ENCODE results near the gene SSRP1. TPM values are rescaled to one million over a fixed set of nuclear protein-coding genes. Genes with fewer than 3 reads are reported as not detected.

SSRP1 gene
- total RNA-seq, 4 donors from 2014 or later = 51.0 to 67.5 (median 56.5) TPM

GRCh38 chr11:57321388-57322255 lies 14.1 kb downstream of the SSRP1 start:
- peaks cover 0 to 86% (median 44%) of the 10 kb centered on the region in 4 donors for H3K4me1 ChIP-seq
- peak overlapping the region; percentile 26 to 91 (median 50) for H3K4me3 ChIP-seq
- H3K27me3 ChIP-seq = no peaks in the 10 kb centered on the region
- no peak for DNase-seq (ENCODE audit: low spot score in 2 of 2)
- 31 to 33% methylated on average over 6 of the region's 6 CpGs for WGBS, 2 donors
- peaks cover 0 to 50% (median 3%) of the 10 kb centered on the region in 3 donors for H3K36me3 ChIP-seq
- H3K27ac ChIP-seq = peak overlapping the region; percentile 93 to 98 (median 96)
- TF ChIP-seq EP300 (IDR thresholded peaks at IDR 0.05) (no peak), POLR2A (IDR thresholded peaks at IDR 0.05) (peak in 1 of 2 donors; percentile 14)
- H3K9me3 ChIP-seq = no peaks in the 10 kb centered on the region

- Histone ChIP-seq H3K36me3 (peaks cover 0 to 49% (median 0%) of the 10 kb centered on the region in 3 donors), H3K4me3 (peak overlapping the region in 1 of 4 donors; percentile 91), H3K4me1 (peaks cover 0 to 86% (median 41%) of the 10 kb centered on the region in 4 donors), H3K9me3 (no peaks in the 10 kb centered on the region), H3K27me3 (no peaks in the 10 kb centered on the region), H3K27ac (peak overlapping the region in 3 of 4 donors; percentile 96 to 98 (median 97))
- no peak for DNase-seq (ENCODE audit: low spot score in 2 of 2)
- TF ChIP-seq POLR2A (IDR thresholded peaks at IDR 0.05) (no peak), EP300 (IDR thresholded peaks at IDR 0.05) (no peak)
- TF ChIP-seq, protein P1, sequence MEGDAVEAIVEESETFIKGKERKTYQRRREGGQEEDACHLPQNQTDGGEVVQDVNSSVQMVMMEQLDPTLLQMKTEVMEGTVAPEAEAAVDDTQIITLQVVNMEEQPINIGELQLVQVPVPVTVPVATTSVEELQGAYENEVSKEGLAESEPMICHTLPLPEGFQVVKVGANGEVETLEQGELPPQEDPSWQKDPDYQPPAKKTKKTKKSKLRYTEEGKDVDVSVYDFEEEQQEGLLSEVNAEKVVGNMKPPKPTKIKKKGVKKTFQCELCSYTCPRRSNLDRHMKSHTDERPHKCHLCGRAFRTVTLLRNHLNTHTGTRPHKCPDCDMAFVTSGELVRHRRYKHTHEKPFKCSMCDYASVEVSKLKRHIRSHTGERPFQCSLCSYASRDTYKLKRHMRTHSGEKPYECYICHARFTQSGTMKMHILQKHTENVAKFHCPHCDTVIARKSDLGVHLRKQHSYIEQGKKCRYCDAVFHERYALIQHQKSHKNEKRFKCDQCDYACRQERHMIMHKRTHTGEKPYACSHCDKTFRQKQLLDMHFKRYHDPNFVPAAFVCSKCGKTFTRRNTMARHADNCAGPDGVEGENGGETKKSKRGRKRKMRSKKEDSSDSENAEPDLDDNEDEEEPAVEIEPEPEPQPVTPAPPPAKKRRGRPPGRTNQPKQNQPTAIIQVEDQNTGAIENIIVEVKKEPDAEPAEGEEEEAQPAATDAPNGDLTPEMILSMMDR (IDR thresholded peaks at IDR 0.05) = no peak
- 54 to 62% methylated on average over 2 of the region's 2 CpGs for WGBS, 2 donors
Observed at GRCh38 chr11:57320719-57321387, 14.8 kb downstream of the SSRP1 start.

DNA sequence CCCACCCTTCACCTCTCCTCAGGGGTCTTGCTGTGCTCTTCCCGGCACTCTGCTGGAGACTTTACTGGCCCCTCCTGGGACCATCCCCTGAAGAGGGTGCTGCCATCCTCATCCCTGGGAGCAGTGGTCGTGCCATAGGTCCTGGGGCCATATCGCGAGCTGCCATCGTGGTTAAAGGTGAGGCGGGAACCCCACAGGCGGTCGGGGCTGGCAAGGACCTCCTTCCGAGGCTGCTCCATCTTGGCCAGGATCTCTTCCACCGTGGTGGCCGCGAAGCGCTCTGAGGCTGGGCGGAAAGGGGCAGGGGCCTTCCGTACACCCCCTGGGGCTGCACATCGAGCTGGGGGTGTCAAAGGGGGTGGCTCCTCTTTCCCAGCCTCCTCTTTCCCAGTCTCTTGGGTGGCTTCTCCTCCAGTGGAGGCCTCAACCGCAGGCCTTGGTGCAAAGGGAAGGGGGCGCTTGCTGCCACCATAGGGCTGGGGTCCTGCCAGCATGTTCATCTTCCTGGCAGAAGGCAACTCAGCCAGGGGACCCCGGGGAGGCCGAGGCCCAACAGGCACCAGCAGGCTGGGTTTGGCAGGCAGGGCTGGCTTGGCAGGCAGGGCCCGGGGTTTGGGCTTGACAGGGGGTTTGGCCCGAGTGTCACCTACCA lies 15.5 kb downstream of the SSRP1 start:
- Histone ChIP-seq H3K9me3 (no peaks in the 10 kb centered on the region), H3K27ac (peak overlapping the region in 2 of 4 donors; percentile 96 to 98), H3K4me1 (peaks cover 0 to 86% (median 39%) of the 10 kb centered on the region in 4 donors), H3K27me3 (no peaks in the 10 kb centered on the region), H3K36me3 (peaks cover 0 to 55% (median 0%) of the 10 kb centered on the region in 3 donors), H3K4me3 (no peak overlapping the region)
- TF ChIP-seq, protein P1 (IDR thresholded peaks at IDR 0.05) = no peak
- TF ChIP-seq EP300 (IDR thresholded peaks at IDR 0.05) (no peak), POLR2A (IDR thresholded peaks at IDR 0.05) (no peak)
- 73 to 83% methylated on average over 22 of the region's 22 CpGs for WGBS, 2 donors
- DNase-seq (ENCODE audit: low spot score in 2 of 2) = no peak

GRCh38 chr11:57318178-57318577 lies 17.5 kb downstream of the SSRP1 start:
- DNase-seq (ENCODE audit: low spot score in 2 of 2) = no peak
- Histone ChIP-seq H3K36me3 (peaks cover 0 to 75% (median 0%) of the 10 kb centered on the region in 3 donors), H3K4me1 (peaks cover 0 to 98% (median 37%) of the 10 kb centered on the region in 4 donors), H3K27ac (peak overlapping the region in 3 of 4 donors; percentile 17 to 53 (median 27)), H3K4me3 (peak overlapping the region in 1 of 4 donors; percentile 2), H3K9me3 (no peaks in the 10 kb centered on the region), H3K27me3 (no peaks in the 10 kb centered on the region)
- TF ChIP-seq POLR2A (IDR thresholded peaks at IDR 0.05) (no peak), EP300 (IDR thresholded peaks at IDR 0.05) (no peak)
- TF ChIP-seq, protein P1 (IDR thresholded peaks at IDR 0.05) = no peak
- WGBS, 2 donors = 31 to 52% methylated on average over 2 of the region's 2 CpGs

DNA sequence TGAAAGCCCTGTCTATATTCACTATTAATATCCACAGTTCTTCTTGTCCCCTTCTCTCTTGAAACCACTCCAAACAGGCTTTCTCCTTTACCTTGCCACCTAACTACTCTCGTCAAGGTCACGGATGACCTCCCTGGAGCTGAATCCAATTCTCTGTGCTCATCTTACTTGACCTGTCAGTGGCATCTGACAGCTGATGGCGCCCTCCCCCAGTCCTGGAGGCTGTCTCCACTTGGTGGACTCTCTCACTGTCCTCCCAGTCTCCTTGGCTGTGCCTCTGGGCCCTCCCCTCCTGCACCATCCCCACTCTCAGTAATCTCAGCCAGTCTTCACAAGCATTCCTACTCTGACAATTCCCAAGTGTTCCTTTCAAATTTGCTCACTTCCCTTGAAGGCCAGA lies 19.7 kb downstream of the SSRP1 start:
- Histone ChIP-seq H3K27me3 (no peaks in the 10 kb centered on the region), H3K4me3 (no peak overlapping the region), H3K27ac (peak overlapping the region in 3 of 4 donors; percentile 1 to 62 (median 5)), H3K36me3 (peaks cover 0 to 86% (median 0%) of the 10 kb centered on the region in 3 donors), H3K4me1 (peaks cover 0 to 99% (median 42%) of the 10 kb centered on the region in 4 donors), H3K9me3 (no peaks in the 10 kb centered on the region)
- 56 to 59% methylated on average over 3 of the region's 3 CpGs for WGBS, 2 donors
- no peak for DNase-seq (ENCODE audit: low spot score in 2 of 2)
- TF ChIP-seq EP300 (IDR thresholded peaks at IDR 0.05) = no peak
- TF ChIP-seq, protein P1 (IDR thresholded peaks at IDR 0.05) = no peak
- no peak for TF ChIP-seq POLR2A (IDR thresholded peaks at IDR 0.05)

Measured in tibial nerve (tissue), 4 donors.